ENCODE data around the gene CD6.

Gene CD6

GRCh38 chr11:61054927-61055562 lies 83.6 kb downstream of the CD6 start:
- TF ChIP-seq REST (IDR thresholded peaks at IDR 0.05; ENCODE audit: insufficient replicate concordance, low read depth), result no peak
- TF ChIP-seq POLR2AphosphoS5 (IDR thresholded peaks at IDR 0.05; ENCODE audit: low read depth), result no peak
- TF ChIP-seq SPI1 (IDR thresholded peaks at IDR 0.05; ENCODE audit: borderline replicate concordance, low read depth), result no peak
- TF ChIP-seq CTCF (IDR thresholded peaks at IDR 0.05; ENCODE audit: insufficient read depth, low read length), result no peak
- TF ChIP-seq GABPA (IDR thresholded peaks at IDR 0.05; ENCODE audit: low read depth), result no peak

GRCh38 chr11:61055776-61056175 lies 84.3 kb downstream of the CD6 start:
- Histone ChIP-seq H3K27ac (replicated peaks) (no peak overlapping the region), H3K27me3 (ENCODE audit: insufficient read depth, poor library complexity, severe bottlenecking) (no peaks in the 10 kb centered on the region), H3K4me3 (replicated peaks; ENCODE audit: insufficient read depth, low read length) (no peak overlapping the region)
- no peak for DNase-seq (ENCODE audit: low read depth in 1 of 2, low spot score in 1 of 2)
- no peak for TF ChIP-seq POLR2AphosphoS5 (IDR thresholded peaks at IDR 0.05; ENCODE audit: low read depth)
- TF ChIP-seq GABPA (IDR thresholded peaks at IDR 0.05; ENCODE audit: low read depth), result no peak
- no peak for TF ChIP-seq REST (IDR thresholded peaks at IDR 0.05; ENCODE audit: insufficient replicate concordance, low read depth)
- no peak for TF ChIP-seq SPI1 (IDR thresholded peaks at IDR 0.05; ENCODE audit: borderline replicate concordance, low read depth)
- no peak for TF ChIP-seq CTCF (IDR thresholded peaks at IDR 0.05; ENCODE audit: insufficient read depth, low read length)

More at GRCh38 chr11:61054927-61055562, 83.6 kb downstream of the CD6 start:
- H3K27me3 ChIP-seq (ENCODE audit: insufficient read depth, poor library complexity, severe bottlenecking), result no peaks in the 10 kb centered on the region
- no peak overlapping the region for H3K4me3 ChIP-seq (replicated peaks; ENCODE audit: insufficient read depth, low read length)
- no peak for DNase-seq (ENCODE audit: low read depth in 1 of 2, low spot score in 1 of 2)
- H3K27ac ChIP-seq (replicated peaks), result no peak overlapping the region

GRCh38 chr11:61056571-61056970 lies 85.1 kb downstream of the CD6 start:
- TF ChIP-seq SPI1 (IDR thresholded peaks at IDR 0.05; ENCODE audit: borderline replicate concordance, low read depth) (no peak), POLR2AphosphoS5 (IDR thresholded peaks at IDR 0.05; ENCODE audit: low read depth) (no peak), CTCF (IDR thresholded peaks at IDR 0.05; ENCODE audit: insufficient read depth, low read length) (no peak), REST (IDR thresholded peaks at IDR 0.05; ENCODE audit: insufficient replicate concordance, low read depth) (no peak), GABPA (IDR thresholded peaks at IDR 0.05; ENCODE audit: low read depth) (no peak)
- H3K27me3 ChIP-seq (ENCODE audit: insufficient read depth, poor library complexity, severe bottlenecking), result no peaks in the 10 kb centered on the region
- H3K4me3 ChIP-seq (replicated peaks; ENCODE audit: insufficient read depth, low read length), result no peak overlapping the region
- no peak for DNase-seq (ENCODE audit: low read depth in 1 of 2, low spot score in 1 of 2)
- no peak overlapping the region for H3K27ac ChIP-seq (replicated peaks)

Data from HL-60 (cell line).